ENCODE measurements around the gene AVPR1B. TPM values are rescaled to one million over a fixed set of nuclear protein-coding genes. Genes with fewer than 3 reads are reported as not detected.

AVPR1B gene
- total RNA-seq, 1 donor = 3.8 TPM

- DNase-seq (ENCODE audit: low read depth in 2 of 3, low spot score in 2 of 3) = peak in 2 of 3 donors; percentile 78 to 90
Measured at GRCh38 chr1:206114692-206115640, 2.2 kb downstream of the AVPR1B start.

GRCh38 chr1:206112600-206113301 is 4.4 kb downstream of the AVPR1B start:
- no peak for DNase-seq (ENCODE audit: low read depth in 2 of 3, low spot score in 2 of 3)

GRCh38 chr1:206111271-206111927 is 5.8 kb downstream of the AVPR1B start:
- no peak for DNase-seq (ENCODE audit: low read depth in 2 of 3, low spot score in 2 of 3)

- no peak for DNase-seq (ENCODE audit: low read depth in 2 of 3, low spot score in 2 of 3)
Measured at GRCh38 chr1:206110820-206111219, 6.4 kb downstream of the AVPR1B start.

- DNase-seq (ENCODE audit: low read depth in 2 of 3, low spot score in 2 of 3) = no peak
Measured at GRCh38 chr1:206110161-206110560, 7.0 kb downstream of the AVPR1B start.

- no peak for DNase-seq (ENCODE audit: low read depth in 2 of 3, low spot score in 2 of 3)
Measured at GRCh38 chr1:206109718-206110117, 7.5 kb downstream of the AVPR1B start.

GRCh38 chr1:206108635-206109034 is 8.6 kb downstream of the AVPR1B start:
- no peak for DNase-seq (ENCODE audit: low read depth in 2 of 3, low spot score in 2 of 3)

GRCh38 chr1:206107168-206107544 is 10.0 kb downstream of the AVPR1B start:
- DNase-seq (ENCODE audit: low read depth in 2 of 3, low spot score in 2 of 3) = no peak

- peak; percentile 54 to 88 (median 77) for DNase-seq (ENCODE audit: low read depth in 2 of 3, low spot score in 2 of 3)
Measured at GRCh38 chr1:206106328-206107167, 10.6 kb downstream of the AVPR1B start.

- no peak for DNase-seq (ENCODE audit: low read depth in 2 of 3, low spot score in 2 of 3)
Measured at GRCh38 chr1:206105464-206105995, 11.7 kb downstream of the AVPR1B start.

- no peak for DNase-seq (ENCODE audit: low read depth in 2 of 3, low spot score in 2 of 3)
Measured at GRCh38 chr1:206103979-206104378, 13.2 kb downstream of the AVPR1B start.

- peak in 2 of 3 donors; percentile 37 to 40 for DNase-seq (ENCODE audit: low read depth in 2 of 3, low spot score in 2 of 3)
Measured at GRCh38 chr1:206102292-206102936, 14.8 kb downstream of the AVPR1B start.

GRCh38 chr1:206101351-206102045 is 15.7 kb downstream of the AVPR1B start:
- DNase-seq (ENCODE audit: low read depth in 2 of 3, low spot score in 2 of 3) = no peak

- DNase-seq (ENCODE audit: low read depth in 2 of 3, low spot score in 2 of 3) = no peak
Measured at GRCh38 chr1:206100226-206100815, 16.9 kb downstream of the AVPR1B start.

GRCh38 chr1:206098242-206098919 is 18.8 kb downstream of the AVPR1B start:
- DNase-seq (ENCODE audit: low read depth in 2 of 3, low spot score in 2 of 3) = no peak

GRCh38 chr1:206097381-206097780 is 19.8 kb downstream of the AVPR1B start:
- no peak for DNase-seq (ENCODE audit: low read depth in 2 of 3, low spot score in 2 of 3)

- DNase-seq (ENCODE audit: low read depth in 2 of 3, low spot score in 2 of 3) = peak in 2 of 3 donors; percentile 67 to 93
Measured at GRCh38 chr1:206094024-206094423, 23.2 kb downstream of the AVPR1B start.

GRCh38 chr1:206089341-206089740 is 27.8 kb downstream of the AVPR1B start:
- no peak for DNase-seq (ENCODE audit: low read depth in 2 of 3, low spot score in 2 of 3)

Measured in hematopoietic multipotent progenitor cell (in vitro differentiated cells).